Sigmoid colon (tissue), 7 donors: Measurements from ENCODE around the gene CDC25A. TPM values are rescaled to one million over a fixed set of nuclear protein-coding genes. Genes with fewer than 3 reads are reported as not detected.

ENCODE experiments used
- DNase-seq: peaks from one replicate; pipeline ENCODE4 v3.0.0-alpha.2; 2019
- H3K27ac ChIP-seq, 4 donors: fragments of 200-600 bp; sonication (generic); one replicate each; pipeline ENCODE4 v1.5.1; 2016 to 2019; ENCODE audit warnings: mild to moderate bottlenecking in 1 of 4
- H3K27me3 ChIP-seq, 3 donors: fragments of 200-600 bp; sonication (generic); one replicate each; pipeline ENCODE4 v1.5.1; 2019; ENCODE audit warnings: mild to moderate bottlenecking in 1 of 3
- H3K36me3 ChIP-seq, 4 donors: fragments of 200-600 bp; sonication (generic); one replicate each; pipeline ENCODE4 v1.5.1; 2016 to 2019
- H3K4me1 ChIP-seq, 4 donors: fragments of 200-600 bp; sonication (generic); one replicate each; pipeline ENCODE4 v1.5.1; 2017 to 2019
- H3K4me3 ChIP-seq, 4 donors: fragments of 200-600 bp; sonication (generic); one replicate each; pipeline ENCODE4 v1.5.1; 2017 to 2019; ENCODE audit warnings: mild to moderate bottlenecking in 2 of 4, moderate library complexity in 1 of 4
- H3K9me3 ChIP-seq, 4 donors: fragments of 200-600 bp in 3 of 4; sonication (generic) in 3 of 4; one replicate each; pipeline versions ENCODE4 v1.5.1 to v1.6.1; 2013 to 2019
- CTCF ChIP-seq, 4 experiments: fragments of 450-650 bp in 3 of 4; fragments of 200-600 bp in 1 of 4; IDR thresholded peaks; one replicate each; pipeline ENCODE4 v1.5.1; 2016 to 2019; ENCODE audit warnings: antibody characterized with exemption in 4 of 4, mild to moderate bottlenecking in 3 of 4, moderate library complexity in 2 of 4
- EP300 ChIP-seq, 4 donors: sonication (generic); formaldehyde crosslinking; IDR thresholded peaks; one replicate each; pipeline ENCODE4 v1.6.1; 2017; ENCODE audit warnings: antibody characterized with exemption in 4 of 4
- POLR2A ChIP-seq, 2 donors: fragments of 450-650 bp; IDR thresholded peaks; one replicate each; pipeline ENCODE4 v1.6.1; 2016; ENCODE audit warnings: antibody characterized with exemption in 2 of 2, mild to moderate bottlenecking in 2 of 2, moderate library complexity in 2 of 2
- POLR2AphosphoS5 ChIP-seq, 4 donors: sonication (generic); formaldehyde crosslinking; IDR thresholded peaks; one replicate each; pipeline ENCODE4 v1.6.1; 2017; ENCODE audit warnings: antibody characterized with exemption in 4 of 4
- WGBS, 2 donors: extraction: QIAGEN DNeasy Blood & Tissue Kit; methylation state at CpG; one replicate each; pipeline ENCODE4 v1.1.7; 2013; 5-methylcytosine and 5-hydroxymethylcytosine counted together
- intact Hi-C: fragments of 100-400 bp; cut with DNase I; formaldehyde crosslinking; loops from one replicate; pipeline ENCODE4 v1.15.1; 2023
- polyA plus RNA-seq, 3 donors: library from polyadenylated mRNA; stranded (reverse); fragments of 200-250 nt; gene quantifications; one replicate each; pipeline ENCODE4 v1.2.3, GENCODE V29; 2013
- total RNA-seq, 4 donors: library from RNA; depleted of rRNA; stranded (reverse); fragments of >200 nt; gene quantifications; one replicate each; pipeline ENCODE4 v1.1.0, GENCODE V29; 2016
- donor health status: healthy with polysubstance abuse.
- donor health status: Bipolar disorder and iron deficiency.
- donor health status: healthy.

CDC25A gene
- total and polyA plus RNA-seq, 7 donors, result 0.27 to 8.1 (median 2.6) TPM; not detected in 1

- Histone ChIP-seq H3K36me3 (no peaks in the 10 kb centered on the region), H3K27ac (no peak overlapping the region), H3K9me3 (no peaks in the 10 kb centered on the region), H3K4me3 (no peak overlapping the region), H3K4me1 (no peaks in the 10 kb centered on the region), H3K27me3 (no peaks in the 10 kb centered on the region)
- DNase-seq, result no peak
- intact Hi-C loops, result no loop called here
- 58 to 76% methylated on average over 3 of the region's 3 CpGs for WGBS, 2 donors
- TF ChIP-seq POLR2A (IDR thresholded peaks at IDR 0.05), result no peak
- no peak for TF ChIP-seq CTCF (IDR thresholded peaks at IDR 0.05)
Measured at GRCh38 chr3:48225587-48225986, 37.4 kb upstream of the CDC25A start.

- no peak for TF ChIP-seq EP300 (IDR thresholded peaks at IDR 0.05)
- TF ChIP-seq CTCF (IDR thresholded peaks at IDR 0.05), result no peak
- TF ChIP-seq POLR2A (IDR thresholded peaks at IDR 0.05), result no peak
- no peak for TF ChIP-seq POLR2AphosphoS5 (IDR thresholded peaks at IDR 0.05)
- H3K27ac ChIP-seq, result no peak within 1 kb of the TSS
- 73 to 85% methylated on average over 11 of the region's 11 CpGs for WGBS, 2 donors
- H3K27me3 ChIP-seq, result no peaks in the 10 kb centered on the region
- no peaks in the 10 kb centered on the region for H3K4me1 ChIP-seq
- no peaks in the 10 kb centered on the region for H3K36me3 ChIP-seq
- H3K4me3 ChIP-seq, result no peak within 1 kb of the TSS
- intact Hi-C loops, result no loop called here
- DNase-seq, result peak; percentile 85
- no peaks in the 10 kb centered on the region for H3K9me3 ChIP-seq
Measured at GRCh38 chr3:48222616-48223513, 34.6 kb upstream of the CDC25A start, which contains the start of gene CAMP. Gene CAMP (plus strand): TSS chr3:48223495. CDS start chr3:48223512, 17 bp downstream.

- intact Hi-C loops, result no loop called here
- Histone ChIP-seq H3K36me3 (no peaks in the 10 kb centered on the region), H3K9me3 (no peaks in the 10 kb centered on the region), H3K4me3 (no peak overlapping the region), H3K27me3 (no peaks in the 10 kb centered on the region), H3K4me1 (peaks cover 0 to 9% (median 8%) of the 10 kb centered on the region in 4 donors), H3K27ac (no peak overlapping the region)
- WGBS, 2 donors, result 83 to 91% methylated on average over 9 of the region's 9 CpGs
- no peak for TF ChIP-seq POLR2AphosphoS5 (IDR thresholded peaks at IDR 0.05)
- no peak for TF ChIP-seq POLR2A (IDR thresholded peaks at IDR 0.05)
- no peak for TF ChIP-seq EP300 (IDR thresholded peaks at IDR 0.05)
- no peak for TF ChIP-seq CTCF (IDR thresholded peaks at IDR 0.05)
- no peak for DNase-seq
Measured at GRCh38 chr3:48220746-48221145, 32.5 kb upstream of the CDC25A start.

- intact Hi-C loops, result no loop called here
Measured at GRCh38 chr3:48219543-48219942, 31.3 kb upstream of the CDC25A start.

More at GRCh38 chr3:48219543-48219942, 31.3 kb upstream of the CDC25A start:
- no peaks in the 10 kb centered on the region for H3K27me3 ChIP-seq
- no peak overlapping the region for H3K4me3 ChIP-seq
- no peak for DNase-seq
- WGBS, 2 donors, result 85% methylated on average over 3 of the region's 3 CpGs
- TF ChIP-seq CTCF (IDR thresholded peaks at IDR 0.05) (no peak), EP300 (IDR thresholded peaks at IDR 0.05) (no peak), POLR2A (IDR thresholded peaks at IDR 0.05) (no peak), POLR2AphosphoS5 (IDR thresholded peaks at IDR 0.05) (no peak)
- H3K9me3 ChIP-seq, result no peaks in the 10 kb centered on the region
- H3K27ac ChIP-seq, result no peak overlapping the region
- H3K4me1 ChIP-seq, result peaks cover 0 to 17% (median 16%) of the 10 kb centered on the region in 4 donors
- H3K36me3 ChIP-seq, result no peaks in the 10 kb centered on the region
